NB4 (cell line): ENCODE results near the gene PLEKHA4.
A peak's percentile ranks its signal among the peaks of the same experiment; 100 is the strongest.
"Not testable (repeated sequence)": the region's sequence is repeated elsewhere in the genome, so short reads cannot be mapped to it uniquely, and the experiment has no call there.

Experiments used
- DNase-seq: peaks from one replicate; pipeline ENCODE4 v3.0.0; 2010; ENCODE audit warnings: low read depth
- H3K4me3 ChIP-seq: one replicate; pipeline ENCODE4 v1.5.1; 2011; ENCODE audit warnings: mild to moderate bottlenecking, low read depth, low read length, moderate library complexity
- MYC ChIP-seq: IDR thresholded peaks from 2 replicates; pipeline ENCODE4 v1.6.1; 2011; ENCODE audit warnings: low read depth, low read length
- POLR2A ChIP-seq: IDR thresholded peaks from 2 replicates; pipeline ENCODE4 v1.6.1; 2011; ENCODE audit warnings: mild to moderate bottlenecking; ENCODE audit not compliant: insufficient read length; ENCODE audit errors: extremely low read depth
- TF ChIP-seq, protein P1 (sequence below): IDR thresholded peaks from 2 replicates; pipeline ENCODE4 v1.6.1; 2011; ENCODE audit warnings: low read depth, low read length
- TF ChIP-seq, protein P2 (sequence below): IDR thresholded peaks from one replicate; pipeline ENCODE4 v1.5.1; 2012; ENCODE audit warnings: low read depth, low read length

PLEKHA4 gene

DNA sequence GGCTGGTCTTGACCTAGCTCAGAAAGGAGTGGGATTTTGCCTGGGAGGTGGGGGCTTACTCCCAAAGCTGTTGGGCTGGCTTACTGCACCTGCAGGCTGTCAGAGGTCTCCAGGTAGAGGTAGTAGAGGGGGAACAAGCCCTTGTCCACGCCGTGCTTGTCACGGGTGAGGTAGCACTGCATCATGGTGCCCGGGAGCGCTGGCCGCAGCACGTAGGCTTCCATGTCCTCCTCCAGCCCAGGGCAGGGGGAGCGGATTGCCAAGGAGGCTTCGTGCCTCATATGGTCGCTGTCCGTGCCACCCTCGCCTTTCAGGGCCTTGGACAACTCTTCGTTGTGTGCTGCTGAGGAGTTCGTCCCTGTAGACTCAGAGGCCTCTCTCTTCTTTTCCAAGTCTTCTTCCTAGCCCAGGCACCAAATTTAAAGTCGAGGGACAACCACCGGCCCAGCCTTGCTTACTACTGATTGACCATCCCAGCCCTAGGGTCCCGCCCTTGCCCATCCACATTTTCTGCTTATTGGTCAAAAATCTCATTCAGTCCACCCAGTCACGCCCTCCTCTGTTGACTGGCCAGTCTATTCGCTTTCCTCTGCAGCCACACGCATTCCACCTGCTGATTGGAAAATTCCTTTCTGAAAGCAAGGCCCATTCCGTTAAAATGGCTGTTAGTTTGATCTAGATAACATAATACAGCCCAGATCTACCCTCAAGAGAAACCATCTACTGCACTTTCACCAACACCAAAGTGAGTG is 19.6 kb upstream of the PLEKHA4 start:
- TF ChIP-seq, protein P1, sequence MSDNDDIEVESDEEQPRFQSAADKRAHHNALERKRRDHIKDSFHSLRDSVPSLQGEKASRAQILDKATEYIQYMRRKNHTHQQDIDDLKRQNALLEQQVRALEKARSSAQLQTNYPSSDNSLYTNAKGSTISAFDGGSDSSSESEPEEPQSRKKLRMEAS: no peak
- TF ChIP-seq, protein P2, sequence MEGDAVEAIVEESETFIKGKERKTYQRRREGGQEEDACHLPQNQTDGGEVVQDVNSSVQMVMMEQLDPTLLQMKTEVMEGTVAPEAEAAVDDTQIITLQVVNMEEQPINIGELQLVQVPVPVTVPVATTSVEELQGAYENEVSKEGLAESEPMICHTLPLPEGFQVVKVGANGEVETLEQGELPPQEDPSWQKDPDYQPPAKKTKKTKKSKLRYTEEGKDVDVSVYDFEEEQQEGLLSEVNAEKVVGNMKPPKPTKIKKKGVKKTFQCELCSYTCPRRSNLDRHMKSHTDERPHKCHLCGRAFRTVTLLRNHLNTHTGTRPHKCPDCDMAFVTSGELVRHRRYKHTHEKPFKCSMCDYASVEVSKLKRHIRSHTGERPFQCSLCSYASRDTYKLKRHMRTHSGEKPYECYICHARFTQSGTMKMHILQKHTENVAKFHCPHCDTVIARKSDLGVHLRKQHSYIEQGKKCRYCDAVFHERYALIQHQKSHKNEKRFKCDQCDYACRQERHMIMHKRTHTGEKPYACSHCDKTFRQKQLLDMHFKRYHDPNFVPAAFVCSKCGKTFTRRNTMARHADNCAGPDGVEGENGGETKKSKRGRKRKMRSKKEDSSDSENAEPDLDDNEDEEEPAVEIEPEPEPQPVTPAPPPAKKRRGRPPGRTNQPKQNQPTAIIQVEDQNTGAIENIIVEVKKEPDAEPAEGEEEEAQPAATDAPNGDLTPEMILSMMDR: no peak
- TF ChIP-seq POLR2A: no peak
- no peak for TF ChIP-seq MYC
- H3K4me3 ChIP-seq: no peak overlapping the region
- no peak for DNase-seq

DNA sequence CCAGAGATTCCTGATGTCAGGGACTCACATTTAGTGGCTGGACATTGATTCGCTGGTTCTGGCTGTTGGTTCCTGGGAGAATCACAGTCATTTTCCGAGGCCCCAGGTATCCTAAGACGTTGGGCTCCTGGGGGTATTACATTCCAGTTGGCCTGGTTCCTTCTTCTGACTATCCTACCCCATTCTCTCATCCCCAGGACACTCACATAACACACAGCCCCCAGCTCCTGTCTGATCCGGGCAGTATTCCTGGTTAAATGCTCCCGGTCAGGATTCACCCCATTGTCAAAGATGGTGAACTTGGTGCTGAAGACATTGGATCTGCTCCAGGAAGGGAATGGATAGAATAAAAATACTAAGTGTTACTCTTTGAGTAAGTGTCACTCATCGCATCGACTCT is 15.3 kb upstream of the PLEKHA4 start:
- no peak for DNase-seq
- no peak overlapping the region for H3K4me3 ChIP-seq
- TF ChIP-seq MYC (no peak), POLR2A (no peak)
- TF ChIP-seq, protein P1: no peak
- TF ChIP-seq, protein P2: no peak

DNA sequence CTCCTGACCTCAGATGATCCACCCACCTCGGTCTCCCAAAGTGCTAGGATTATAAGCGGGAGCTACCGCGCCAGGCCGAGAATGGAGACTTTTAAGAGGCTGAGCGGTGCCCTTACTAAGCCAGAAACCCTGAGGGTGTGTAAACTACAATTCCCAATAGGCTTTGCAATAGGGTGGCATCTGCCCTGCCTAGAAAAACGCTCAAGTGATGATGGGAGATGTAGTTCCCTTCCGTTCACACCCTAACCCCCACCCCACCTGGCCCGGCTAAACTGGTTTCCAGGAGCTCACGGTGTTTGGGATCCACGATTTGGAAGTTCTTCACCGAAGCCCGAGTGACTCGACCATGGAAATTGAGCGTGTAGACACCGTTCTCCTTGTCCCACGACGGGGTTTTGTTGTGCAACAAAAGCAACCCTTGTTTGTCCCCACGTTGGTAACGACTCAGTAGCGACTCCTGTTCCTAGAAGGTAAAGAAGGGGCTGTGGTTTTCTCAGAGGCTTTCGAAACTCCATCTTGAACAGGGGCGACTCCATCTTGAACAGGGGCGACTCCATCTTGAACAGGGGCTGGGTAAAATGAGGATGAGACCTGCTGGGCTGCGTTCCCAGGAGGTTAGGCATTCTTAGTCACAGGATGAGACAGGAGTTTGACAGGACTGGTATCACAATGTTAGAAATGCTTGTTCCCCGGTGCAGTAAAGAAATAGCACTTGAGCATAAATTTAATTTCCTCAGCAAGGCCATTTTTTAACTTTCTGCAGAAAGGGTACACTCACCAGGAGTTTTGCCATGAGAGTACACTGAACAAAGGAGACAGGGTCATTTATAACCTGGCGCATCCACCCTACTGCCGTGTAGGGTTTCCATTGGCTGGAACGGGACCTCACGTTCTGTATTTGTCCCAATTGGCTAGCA is 13.6 kb upstream of the PLEKHA4 start:
- H3K4me3 ChIP-seq: no peak overlapping the region
- peak; percentile 50 for DNase-seq
- TF ChIP-seq, protein P1: no peak
- TF ChIP-seq MYC: peak; percentile 76

DNA sequence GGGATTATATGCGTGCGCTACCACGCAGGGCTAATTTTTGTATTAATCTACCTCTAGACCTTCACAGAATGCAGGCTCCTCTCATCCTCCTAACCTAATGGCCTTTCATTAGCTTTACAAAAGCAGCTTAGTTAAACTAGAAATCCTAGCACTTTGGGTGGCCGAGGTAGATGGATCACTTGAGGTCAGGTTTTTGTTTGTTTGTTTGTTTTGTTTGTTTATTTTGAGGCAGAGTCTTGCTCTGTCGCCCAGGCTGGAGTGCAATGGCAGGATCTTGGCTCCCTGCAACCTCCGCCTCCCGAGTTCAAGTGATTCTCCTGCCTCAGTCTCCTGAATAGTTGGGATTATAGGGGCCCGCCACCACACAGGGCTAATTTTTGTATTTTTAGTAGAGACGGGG is 11.3 kb upstream of the PLEKHA4 start:
- not testable (repeated sequence) for H3K4me3 ChIP-seq, DNase-seq

DNA sequence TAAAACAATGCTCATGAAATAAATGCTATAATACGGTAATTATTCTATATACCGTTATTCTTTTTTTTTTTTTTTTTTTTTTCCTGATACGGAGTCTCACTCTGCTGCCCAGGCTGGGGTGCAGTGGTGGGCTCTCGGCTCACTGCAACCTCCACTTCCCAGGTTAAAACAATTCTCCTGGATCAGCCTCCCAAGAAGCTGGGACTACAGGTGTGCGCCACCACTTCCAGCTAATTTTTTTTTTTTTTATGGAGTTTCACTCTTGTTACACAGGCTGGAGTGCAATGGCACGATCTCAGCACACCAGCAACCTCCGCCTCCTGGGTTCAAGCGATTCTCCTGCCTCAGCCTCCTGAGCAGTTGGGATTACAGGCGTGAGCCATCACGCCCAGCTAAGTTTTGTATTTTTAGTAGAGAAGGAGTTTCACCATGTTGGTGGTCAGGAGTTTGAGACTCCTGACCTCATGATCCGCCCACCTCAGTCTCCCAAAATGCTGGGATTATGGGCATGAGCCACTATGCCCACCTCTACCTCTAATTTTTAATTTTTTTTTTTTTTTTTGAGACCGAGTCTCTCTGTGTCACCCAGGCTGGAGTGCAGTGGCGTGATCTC is 10.7 kb upstream of the PLEKHA4 start:
- DNase-seq: no peak
- no peak for TF ChIP-seq POLR2A
- TF ChIP-seq, protein P2: no peak
- TF ChIP-seq, protein P1: no peak
- no peak for TF ChIP-seq MYC
- no peak overlapping the region for H3K4me3 ChIP-seq

DNA sequence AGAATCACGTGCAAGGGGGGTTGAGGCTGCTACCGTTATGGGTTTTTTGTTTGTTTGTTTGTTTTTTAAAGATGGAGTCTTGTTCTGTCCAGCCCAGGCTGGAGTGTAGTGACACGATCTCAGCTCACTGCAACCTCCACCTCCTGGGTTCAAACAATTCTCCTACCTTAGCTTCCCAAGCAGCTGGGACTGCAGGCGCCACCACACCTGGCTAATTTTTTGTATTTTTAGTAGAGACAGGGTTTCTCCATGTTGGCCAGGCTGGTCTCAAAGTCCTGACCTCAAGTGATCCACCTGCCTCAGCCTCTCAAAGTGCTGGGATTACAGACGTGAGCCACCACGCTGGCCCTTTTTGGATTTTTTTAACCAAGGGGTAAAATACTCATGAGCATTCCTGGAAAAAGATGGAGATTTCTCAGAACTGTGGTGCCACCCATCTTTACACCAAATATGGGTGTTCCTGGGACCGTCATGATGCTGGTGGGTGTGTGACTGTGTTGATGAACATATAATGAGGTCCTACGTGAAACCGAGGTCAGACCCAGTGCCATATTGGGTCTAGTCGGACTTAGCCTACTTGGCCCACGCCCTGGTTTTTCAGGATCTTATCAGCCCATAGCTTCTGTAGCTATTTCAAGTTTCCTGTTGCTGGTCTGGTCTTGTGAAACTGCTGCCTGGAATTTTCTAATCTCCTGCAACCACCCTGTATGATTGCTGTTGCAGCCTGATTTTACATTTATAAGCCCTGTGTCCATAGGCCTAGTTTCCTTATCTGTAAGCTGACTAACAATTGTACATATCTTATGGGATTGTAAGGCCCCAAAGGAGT is 10.0 kb upstream of the PLEKHA4 start:
- no peak for DNase-seq

More for the DNA sequence above, 10.0 kb upstream of the PLEKHA4 start:
- TF ChIP-seq, protein P1: no peak
- no peak for TF ChIP-seq POLR2A
- TF ChIP-seq, protein P2: no peak
- no peak for TF ChIP-seq MYC
- H3K4me3 ChIP-seq: no peak overlapping the region
